LNCaP clone FGC (cell line): ENCODE measurements around the gene ZNF611.
"Not testable (repeated sequence)": the region's sequence is repeated elsewhere in the genome, so short reads cannot be mapped to it uniquely, and the experiment has no call there.

Source experiments
- DNase-seq: peaks from one replicate; pipeline ENCODE4 v3.0.0-alpha.2; 2011; ENCODE audit warnings: low read depth
- H3K4me3 ChIP-seq: 2 replicates; pipeline ENCODE4 v1.5.1; 2011; ENCODE audit warnings: mild to moderate bottlenecking, low read depth, low read length, control low read depth
- CTCF ChIP-seq: IDR thresholded peaks from 2 replicates; pipeline ENCODE4 v1.5.1; 2012; ENCODE audit warnings: mild to moderate bottlenecking; ENCODE audit not compliant: control insufficient read depth, insufficient read depth; ENCODE audit errors: extremely low read depth

Gene ZNF611

DNA sequence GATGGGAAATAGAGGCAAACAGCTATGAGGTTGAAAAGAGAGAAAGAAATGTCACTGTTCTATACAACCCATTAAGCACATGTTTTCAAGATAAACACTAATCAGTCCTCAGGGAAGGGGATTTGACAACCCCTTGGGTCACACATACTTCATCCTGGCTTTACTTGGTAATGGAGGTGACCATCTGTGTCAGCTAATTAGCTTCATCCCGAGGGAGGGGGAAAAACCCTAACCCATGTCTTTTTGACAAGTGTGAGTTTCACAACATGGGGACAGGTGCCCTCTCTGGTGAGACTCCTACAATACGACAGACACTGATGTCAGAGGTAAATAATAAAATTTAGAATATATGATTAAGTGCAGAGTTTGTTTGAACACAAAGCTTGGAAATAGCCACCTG, 43.1 kb downstream of the ZNF611 start:
- H3K4me3 ChIP-seq = no peak overlapping the region
- DNase-seq = no peak
- no peak for TF ChIP-seq CTCF

DNA sequence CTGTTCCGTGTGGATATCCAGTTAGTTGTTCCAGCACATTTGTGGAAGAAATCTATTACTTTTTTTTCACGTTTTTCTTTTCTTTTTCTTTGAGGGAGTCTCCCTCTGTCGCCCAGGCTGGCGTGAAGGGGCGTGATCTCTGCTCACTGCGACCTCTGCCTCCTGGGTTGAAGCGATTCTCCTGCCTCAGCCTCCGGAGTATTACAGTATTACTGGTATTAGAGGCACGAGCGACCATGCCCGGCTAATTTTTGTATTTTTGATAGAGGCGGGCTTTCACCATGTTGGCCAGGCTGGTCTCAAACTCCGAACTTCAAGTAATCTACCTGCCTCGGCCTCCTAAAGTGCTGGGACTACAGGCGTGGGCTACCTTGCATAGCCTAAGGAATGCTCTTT, 43.6 kb downstream of the ZNF611 start:
- no peak for TF ChIP-seq CTCF
- no peak overlapping the region for H3K4me3 ChIP-seq
- no peak for DNase-seq

- H3K4me3 ChIP-seq = peak overlapping the region; percentile 85
- peak; percentile 63 for DNase-seq
- no peak for TF ChIP-seq CTCF
Measured at GRCh38 chr19:52690369-52691214, 44.3 kb downstream of the ZNF611 start.

DNA sequence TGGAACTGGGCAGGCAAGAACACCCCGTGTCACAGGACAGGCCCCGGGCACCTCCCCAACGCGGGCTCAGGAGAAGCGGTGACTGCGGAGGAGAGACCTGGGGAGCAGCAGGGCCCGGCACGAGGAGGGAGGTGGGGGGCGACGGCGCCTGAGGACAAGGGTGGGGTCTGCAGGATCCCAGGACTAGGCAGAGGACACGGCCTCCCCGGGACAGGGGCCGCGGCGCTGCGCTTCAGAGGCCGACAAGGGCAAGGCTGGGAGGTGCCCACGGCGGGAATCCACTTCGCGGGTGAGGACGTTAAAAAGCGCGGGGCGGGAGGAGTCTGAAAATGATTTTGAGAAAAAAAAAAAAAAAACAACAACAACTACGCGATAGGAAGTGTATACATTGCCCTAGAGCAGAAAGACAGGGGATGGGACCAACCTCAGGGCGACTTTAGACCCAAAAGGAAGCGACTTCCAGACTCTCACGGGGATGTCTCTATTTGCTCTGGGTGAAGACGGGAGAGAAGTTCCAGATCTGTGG, 44.9 kb downstream of the ZNF611 start:
- H3K4me3 ChIP-seq = peak overlapping the region; percentile 85
- DNase-seq = no peak
- TF ChIP-seq CTCF = no peak

GRCh38 chr19:52688925-52689796, 45.7 kb downstream of the ZNF611 start:
- DNase-seq = not testable (repeated sequence)
- H3K4me3 ChIP-seq = peak overlapping the region; percentile 85

- peak overlapping the region; percentile 85; the same call in 1 of the 2 replicates for H3K4me3 ChIP-seq
- no peak for DNase-seq
- no peak for TF ChIP-seq CTCF
Measured at GRCh38 chr19:52688335-52688734, 46.5 kb downstream of the ZNF611 start.

GRCh38 chr19:52687684-52688083, 47.2 kb downstream of the ZNF611 start:
- no peak for TF ChIP-seq CTCF
- no peak for DNase-seq
- H3K4me3 ChIP-seq = no peak overlapping the region
